Erythroblast (primary cell): ENCODE data around the gene PON2.

ENCODE experiments used
- DNase-seq, 2 experiments: peaks; one replicate each; lab custom pipeline; 2025; lab: John Stamatoyannopoulos, UW
- GATA1 ChIP-seq: IDR thresholded peaks from 2 replicates; pipeline ENCODE4 v1.6.1; 2011; ENCODE audit warnings: low read depth, mild to moderate bottlenecking, control low read depth, low read length, moderate library complexity
- POLR2A ChIP-seq: IDR thresholded peaks from 2 replicates; pipeline ENCODE4 v1.6.1; 2011; ENCODE audit warnings: mild to moderate bottlenecking, low read length

Gene PON2

DNA sequence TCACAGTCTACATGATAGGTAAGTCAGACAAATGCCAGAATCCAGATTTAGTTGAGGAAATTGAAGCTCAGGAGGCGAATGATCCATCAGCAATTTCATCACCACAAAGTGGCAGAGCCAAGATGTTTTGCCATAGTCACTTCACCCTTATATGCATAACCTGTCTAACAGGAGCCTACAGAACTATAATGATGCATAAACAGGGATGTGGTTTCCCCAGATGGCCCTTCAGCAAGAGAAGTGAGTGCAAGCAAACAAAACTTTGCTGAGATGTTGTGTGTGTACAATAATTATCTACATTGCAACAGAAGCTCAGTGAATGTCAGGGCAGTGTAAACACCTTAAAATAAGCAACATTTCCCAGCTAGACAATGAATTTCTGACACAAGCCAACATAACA is 67.2 kb downstream of the PON2 start:
- no peak for DNase-seq
- TF ChIP-seq GATA1 (no peak), POLR2A (no peak)

DNA sequence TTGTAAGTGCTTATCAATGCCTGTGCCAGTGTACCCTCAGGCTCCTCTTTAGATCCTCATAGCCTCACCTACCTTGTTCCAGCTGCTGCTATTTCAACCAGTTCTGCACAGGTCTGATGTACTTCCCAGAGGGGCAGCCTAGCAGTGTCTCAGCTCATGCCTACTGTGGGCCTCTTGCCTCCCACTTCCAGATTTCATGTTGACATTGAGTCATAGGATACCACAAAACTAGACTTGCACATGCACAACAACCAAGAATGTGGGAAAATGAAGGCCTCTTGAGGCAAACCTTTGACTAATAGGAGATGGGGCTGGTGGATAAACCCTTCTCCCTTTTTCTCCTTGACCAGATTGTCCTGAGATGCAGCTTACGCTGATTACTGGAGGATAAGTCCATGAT is 69.7 kb downstream of the PON2 start:
- TF ChIP-seq GATA1 (no peak), POLR2A (no peak)

DNA sequence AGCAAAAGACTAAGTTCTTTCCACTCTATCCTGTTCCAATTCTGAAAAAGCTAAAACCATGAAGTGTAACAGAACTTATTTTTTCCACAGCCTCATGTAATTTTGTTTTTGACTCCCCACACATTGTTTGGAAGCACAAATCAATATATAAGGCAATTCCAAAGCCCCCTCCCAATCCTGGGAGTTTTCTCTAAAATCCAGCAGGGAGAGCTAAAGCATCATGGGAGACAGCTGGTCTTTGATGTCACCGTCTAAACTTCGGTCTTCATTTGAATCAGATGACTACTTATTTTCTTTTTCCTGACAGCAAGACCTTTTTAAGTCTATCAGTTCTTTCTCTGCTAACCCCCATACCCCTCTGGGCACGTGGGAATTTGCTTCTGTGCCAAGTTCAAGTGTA is 77.2 kb downstream of the PON2 start:
- DNase-seq = no peak
- TF ChIP-seq POLR2A (no peak), GATA1 (no peak)

More for the DNA sequence above, 69.7 kb downstream of the PON2 start:
- no peak for DNase-seq
